ENCODE data around the gene CEP41. TPM values are rescaled to one million over a fixed set of nuclear protein-coding genes. Genes with fewer than 3 reads are reported as not detected.

CEP41 gene
- total and polyA plus RNA-seq, 10 of the 15 experiments (the other 5 are each of a cell fraction or from before 2014, with no cell fraction given), result 11.4 to 43.0 (median 24.7) TPM

- no peaks in the 10 kb centered on the region for H3K36me3 ChIP-seq (ENCODE audit: control insufficient read depth in 2 of 2, insufficient read depth in 2 of 2, low read length in 1 of 2)
- no peaks in the 10 kb centered on the region for H4K20me1 ChIP-seq (ENCODE audit: control insufficient read depth, insufficient read depth)
- no TSS peak for BruUV-seq (replicated peaks)
- FAIRE-seq, result no peak
- H3K9ac ChIP-seq (ENCODE audit: control insufficient read depth, insufficient read depth, low read length), result no peak overlapping the region
- no peak for ATAC-seq
- in situ Hi-C loops (cut with MboI), result no loop called here
- POLR2A ChIA-PET, result no interaction called here
- WGBS (ENCODE audit: insufficient coverage, insufficient replicate concordance, low lambda C conversion rate, missing lambda C conversion rate), result 89% methylated on average over 1 of the region's 1 CpG
- intact Hi-C loops (cut with micrococcal nuclease; ENCODE audit: unreplicated experiment), result no loop called here
- CTCF ChIA-PET, result interaction anchor here (0.8 kb wide), 1 partner anchor 276 kb away, joined by 3 read pairs; no protein-coding TSS in a partner anchor
- H3K27me3 ChIP-seq (replicated peaks in 1 of 2; ENCODE audit: control insufficient read depth in 2 of 2, insufficient read depth in 2 of 2, low read length in 1 of 2), result no peaks in the 10 kb centered on the region; a peak in 1 of 4 replicates
- SMC1A ChIA-PET (ENCODE audit: uncharacterized antibody, unreplicated experiment), result interaction anchor here (0.9 kb wide), 1 partner anchor 276 kb away, joined by 4 read pairs; no protein-coding TSS in a partner anchor
- H3K4me2 ChIP-seq (ENCODE audit: control insufficient read depth, insufficient read depth), result no peak overlapping the region
- no peak overlapping the region for H2AFZ ChIP-seq (ENCODE audit: control insufficient read depth, low read depth, low read length)
- RAD21 ChIA-PET (ENCODE audit: unreplicated experiment), result no interaction called here
- TF ChIP-seq ELK1 (IDR thresholded peaks at IDR 0.05; ENCODE audit: low read depth, low read length) (no peak), USF2 (IDR thresholded peaks at IDR 0.05; ENCODE audit: borderline replicate concordance, low read depth, low read length) (no peak), MYC (IDR thresholded peaks at IDR 0.05; ENCODE audit: insufficient read depth, insufficient read length, insufficient replicate concordance, low read length, severe bottlenecking) (no peak), RCOR1 (conservative IDR thresholded peaks at IDR 0.05; ENCODE audit: low read depth, low read length) (no peak), TCF7 (IDR thresholded peaks at IDR 0.05; ENCODE audit: borderline replicate concordance) (no peak), FOS (IDR thresholded peaks at IDR 0.05; ENCODE audit: borderline replicate concordance, extremely low read depth, insufficient read length) (no peak)
- peaks cover 13% of the 10 kb centered on the region for H3K4me1 ChIP-seq (ENCODE audit: control insufficient read depth, insufficient read depth, low read length)
- H3K4me3 ChIP-seq, result no peak overlapping the region
- DNase-seq (ENCODE audit: low read depth, low spot score), result no peak
- no peaks in the 10 kb centered on the region for H3K79me2 ChIP-seq (ENCODE audit: control insufficient read depth, insufficient read depth, low read length)
- no peaks in the 10 kb centered on the region; the same call in 2 of the 3 replicates for H3K9me3 ChIP-seq (replicated peaks; ENCODE audit: control insufficient read depth, insufficient read depth, low read length)
- no peak overlapping the region for H3K27ac ChIP-seq (ENCODE audit: control insufficient read depth, insufficient read depth)
Measured at GRCh38 chr7:130481898-130482297, 41.1 kb upstream of the CEP41 start.

Data from GM12878 (cell line).